Measurements from ENCODE around the gene RRP1. TPM values are rescaled to one million over a fixed set of nuclear protein-coding genes. Genes with fewer than 3 reads are reported as not detected.

RRP1 gene
- polyA plus RNA-seq, 1 of the 3 experiments (the other 2 are of a cell fraction), result 22.7 TPM

DNA sequence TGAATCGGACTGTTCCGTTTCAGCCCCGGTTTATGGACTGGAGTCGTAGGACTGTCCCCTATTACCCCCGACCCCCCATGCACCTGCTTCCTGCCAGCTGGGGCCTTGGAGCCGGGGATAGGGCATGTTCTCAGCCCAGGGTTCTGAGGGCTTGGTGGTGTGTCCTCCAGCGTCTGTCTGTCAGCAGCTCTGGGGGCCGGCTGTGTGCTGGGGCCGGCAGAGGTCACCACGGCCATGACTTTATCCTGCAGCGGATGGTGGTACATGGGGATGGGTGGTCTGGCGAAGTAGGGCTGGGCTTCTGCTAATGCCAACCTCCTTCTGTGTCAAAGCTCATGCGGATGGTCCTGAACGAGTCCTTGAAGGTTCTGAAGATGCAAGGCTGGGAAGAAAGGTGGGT is 5.5 kb downstream of the RRP1 start:
- WGBS (ENCODE audit: low lambda C conversion rate), result 96% methylated on average over 8 of the region's 14 CpGs
- no peak for DNase-seq
- Histone ChIP-seq H2AFZ (ENCODE audit: low read depth) (no peak overlapping the region), H3K4me1 (ENCODE audit: control insufficient read depth in 1 of 2, insufficient read depth in 2 of 2, low read depth in 1 of 2, low read length in 1 of 2) (peaks cover 10 to 11% of the 10 kb centered on the region in 2 experiments; a peak in 2 of 4 replicates), H3K27ac (ENCODE audit: low read depth in 2 of 2, low read length in 1 of 2) (no peak overlapping the region), H4K20me1 (ENCODE audit: insufficient read depth) (peaks cover 4% of the 10 kb centered on the region), H3K79me2 (ENCODE audit: insufficient read depth) (peaks cover 46% of the 10 kb centered on the region), H3K4me3 (ENCODE audit: low read depth in 2 of 2, low read length in 1 of 2) (no peak overlapping the region), H3K4me2 (no peak overlapping the region), H3F3A (replicated peaks; ENCODE audit: insufficient read depth) (no peaks in the 10 kb centered on the region), H3K9me2 (no peaks in the 10 kb centered on the region), H3K9ac (no peak overlapping the region), H3K27me3 (ENCODE audit: insufficient read depth) (no peaks in the 10 kb centered on the region), H3K9me3 (no peaks in the 10 kb centered on the region), H3K36me3 (replicated peaks in 1 of 2; ENCODE audit: control insufficient read depth in 1 of 2, insufficient read depth in 2 of 2, low read length in 1 of 2) (peaks cover 35 to 73% of the 10 kb centered on the region in 2 experiments)
- ChIA-PET CTCF (no interaction called here), POLR2A (no interaction called here)
- no peak for TF ChIP-seq NRF1 (IDR thresholded peaks at IDR 0.05; ENCODE audit: low read depth, low read length)
- no peak for TF ChIP-seq TCF12 (IDR thresholded peaks at IDR 0.05)
- no peak for TF ChIP-seq RAD21 (IDR thresholded peaks at IDR 0.05; ENCODE audit: low read length)
- TF ChIP-seq MXI1 (IDR thresholded peaks at IDR 0.05; ENCODE audit: low read depth, low read length), result no peak
- TF ChIP-seq NFIC (IDR thresholded peaks at IDR 0.05; ENCODE audit: borderline replicate concordance), result no peak
- no peak for TF ChIP-seq JUND (IDR thresholded peaks at IDR 0.05)
- no peak for TF ChIP-seq TAF1 (IDR thresholded peaks at IDR 0.05; ENCODE audit: borderline replicate concordance, low read depth, low read length)
- no peak for TF ChIP-seq RXRA (IDR thresholded peaks at IDR 0.05; ENCODE audit: borderline replicate concordance, low read depth)
- TF ChIP-seq, protein P1, sequence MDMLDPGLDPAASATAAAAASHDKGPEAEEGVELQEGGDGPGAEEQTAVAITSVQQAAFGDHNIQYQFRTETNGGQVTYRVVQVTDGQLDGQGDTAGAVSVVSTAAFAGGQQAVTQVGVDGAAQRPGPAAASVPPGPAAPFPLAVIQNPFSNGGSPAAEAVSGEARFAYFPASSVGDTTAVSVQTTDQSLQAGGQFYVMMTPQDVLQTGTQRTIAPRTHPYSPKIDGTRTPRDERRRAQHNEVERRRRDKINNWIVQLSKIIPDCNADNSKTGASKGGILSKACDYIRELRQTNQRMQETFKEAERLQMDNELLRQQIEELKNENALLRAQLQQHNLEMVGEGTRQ (IDR thresholded peaks at IDR 0.05; ENCODE audit: borderline replicate concordance, low read depth, low read length), result no peak
- TF ChIP-seq, protein P2, sequence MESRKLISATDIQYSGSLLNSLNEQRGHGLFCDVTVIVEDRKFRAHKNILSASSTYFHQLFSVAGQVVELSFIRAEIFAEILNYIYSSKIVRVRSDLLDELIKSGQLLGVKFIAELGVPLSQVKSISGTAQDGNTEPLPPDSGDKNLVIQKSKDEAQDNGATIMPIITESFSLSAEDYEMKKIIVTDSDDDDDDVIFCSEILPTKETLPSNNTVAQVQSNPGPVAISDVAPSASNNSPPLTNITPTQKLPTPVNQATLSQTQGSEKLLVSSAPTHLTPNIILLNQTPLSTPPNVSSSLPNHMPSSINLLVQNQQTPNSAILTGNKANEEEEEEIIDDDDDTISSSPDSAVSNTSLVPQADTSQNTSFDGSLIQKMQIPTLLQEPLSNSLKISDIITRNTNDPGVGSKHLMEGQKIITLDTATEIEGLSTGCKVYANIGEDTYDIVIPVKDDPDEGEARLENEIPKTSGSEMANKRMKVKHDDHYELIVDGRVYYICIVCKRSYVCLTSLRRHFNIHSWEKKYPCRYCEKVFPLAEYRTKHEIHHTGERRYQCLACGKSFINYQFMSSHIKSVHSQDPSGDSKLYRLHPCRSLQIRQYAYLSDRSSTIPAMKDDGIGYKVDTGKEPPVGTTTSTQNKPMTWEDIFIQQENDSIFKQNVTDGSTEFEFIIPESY (IDR thresholded peaks at IDR 0.05; ENCODE audit: borderline replicate concordance, low read depth), result no peak
- TF ChIP-seq ELF1 (IDR thresholded peaks at IDR 0.05), result no peak
- TF ChIP-seq MEF2A (IDR thresholded peaks at IDR 0.05; ENCODE audit: borderline replicate concordance, low read depth), result no peak
- TF ChIP-seq, protein P3, sequence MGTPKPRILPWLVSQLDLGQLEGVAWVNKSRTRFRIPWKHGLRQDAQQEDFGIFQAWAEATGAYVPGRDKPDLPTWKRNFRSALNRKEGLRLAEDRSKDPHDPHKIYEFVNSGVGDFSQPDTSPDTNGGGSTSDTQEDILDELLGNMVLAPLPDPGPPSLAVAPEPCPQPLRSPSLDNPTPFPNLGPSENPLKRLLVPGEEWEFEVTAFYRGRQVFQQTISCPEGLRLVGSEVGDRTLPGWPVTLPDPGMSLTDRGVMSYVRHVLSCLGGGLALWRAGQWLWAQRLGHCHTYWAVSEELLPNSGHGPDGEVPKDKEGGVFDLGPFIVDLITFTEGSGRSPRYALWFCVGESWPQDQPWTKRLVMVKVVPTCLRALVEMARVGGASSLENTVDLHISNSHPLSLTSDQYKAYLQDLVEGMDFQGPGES (IDR thresholded peaks at IDR 0.05; ENCODE audit: low read depth, low read length), result no peak
- TF ChIP-seq, protein P4, sequence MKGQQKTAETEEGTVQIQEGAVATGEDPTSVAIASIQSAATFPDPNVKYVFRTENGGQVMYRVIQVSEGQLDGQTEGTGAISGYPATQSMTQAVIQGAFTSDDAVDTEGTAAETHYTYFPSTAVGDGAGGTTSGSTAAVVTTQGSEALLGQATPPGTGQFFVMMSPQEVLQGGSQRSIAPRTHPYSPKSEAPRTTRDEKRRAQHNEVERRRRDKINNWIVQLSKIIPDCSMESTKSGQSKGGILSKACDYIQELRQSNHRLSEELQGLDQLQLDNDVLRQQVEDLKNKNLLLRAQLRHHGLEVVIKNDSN (IDR thresholded peaks at IDR 0.05; ENCODE audit: borderline replicate concordance, low read depth), result no peak
- TF ChIP-seq FOXJ3 (CRISPR knock-in tag; IDR thresholded peaks at IDR 0.05), result no peak
- TF ChIP-seq EP300 (IDR thresholded peaks at IDR 0.05; ENCODE audit: borderline replicate concordance in 1 of 2, low read depth in 1 of 2, low read length in 1 of 2), result no peak
- TF ChIP-seq YY1 (IDR thresholded peaks at IDR 0.05; ENCODE audit: low read depth), result no peak
- TF ChIP-seq SMC3 (IDR thresholded peaks at IDR 0.05; ENCODE audit: low read depth, low read length), result no peak
- TF ChIP-seq FOSL2 (IDR thresholded peaks at IDR 0.05; ENCODE audit: borderline replicate concordance, low read depth), result no peak
- TF ChIP-seq TEAD4 (IDR thresholded peaks at IDR 0.05; ENCODE audit: borderline replicate concordance, insufficient read depth), result no peak
